NCI-H2227 (cell line): ENCODE data around the gene PGAM1.
A peak's percentile ranks its signal among the peaks of the same experiment; 100 is the strongest.
"Not testable (repeated sequence)": the region's sequence is repeated elsewhere in the genome, so short reads cannot be mapped to it uniquely, and the experiment has no call there.

Experiments
- DNase-seq: peaks from one replicate; lab custom pipeline; 2025; ENCODE audit not compliant: unreplicated experiment; lab: John Stamatoyannopoulos, UW

The PGAM1 gene

DNA sequence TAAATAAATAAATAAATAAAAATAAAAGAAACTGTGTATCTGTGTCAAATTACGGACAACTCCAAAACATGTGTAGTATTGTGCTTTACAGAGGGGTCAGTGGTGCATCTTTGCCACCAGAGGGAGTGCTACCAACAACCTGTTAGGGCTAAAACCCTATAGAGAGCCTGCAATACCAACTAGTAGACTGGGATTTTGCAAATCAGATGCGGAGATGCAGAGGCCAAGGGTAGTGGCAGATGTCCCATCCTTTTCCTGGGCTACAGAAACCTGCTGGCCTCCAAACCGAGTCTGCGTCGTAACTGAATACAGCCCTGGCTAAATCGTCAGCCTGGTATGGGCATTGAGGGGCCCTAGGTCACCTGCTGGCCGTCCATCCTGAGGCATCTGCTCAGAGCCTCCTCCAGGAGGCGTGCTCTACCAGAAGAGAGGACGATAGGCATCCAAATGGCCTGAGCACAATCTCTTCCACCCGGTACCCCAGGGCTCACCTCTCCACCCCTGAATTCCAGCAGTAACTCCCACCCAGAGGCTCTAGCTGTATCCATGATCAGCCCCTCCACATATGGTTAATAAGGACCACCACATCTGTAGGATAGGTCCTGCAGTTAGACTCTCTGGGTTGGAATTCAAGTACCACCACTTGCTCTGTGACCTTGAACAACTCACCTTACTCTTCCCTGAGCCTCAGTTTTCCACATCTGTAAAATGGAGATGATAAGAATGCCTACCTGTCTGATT lies 18.6 kb upstream of the PGAM1 start:
- DNase-seq: peak; percentile 78

DNA sequence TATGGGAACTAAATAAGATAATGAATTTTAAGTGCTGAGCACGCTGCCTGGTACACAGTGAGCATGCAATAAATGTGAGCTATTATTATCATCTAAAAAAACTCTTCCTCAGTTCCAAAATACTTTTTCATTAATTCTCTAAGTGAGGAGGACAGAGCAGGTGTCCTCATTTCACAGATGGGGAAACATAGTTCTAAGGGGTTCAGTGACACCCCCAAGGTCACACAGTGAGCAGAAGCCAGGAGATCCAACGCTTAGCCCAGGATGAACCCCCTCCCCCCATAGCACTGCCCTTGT lies 18.1 kb upstream of the PGAM1 start:
- no peak for DNase-seq

DNA sequence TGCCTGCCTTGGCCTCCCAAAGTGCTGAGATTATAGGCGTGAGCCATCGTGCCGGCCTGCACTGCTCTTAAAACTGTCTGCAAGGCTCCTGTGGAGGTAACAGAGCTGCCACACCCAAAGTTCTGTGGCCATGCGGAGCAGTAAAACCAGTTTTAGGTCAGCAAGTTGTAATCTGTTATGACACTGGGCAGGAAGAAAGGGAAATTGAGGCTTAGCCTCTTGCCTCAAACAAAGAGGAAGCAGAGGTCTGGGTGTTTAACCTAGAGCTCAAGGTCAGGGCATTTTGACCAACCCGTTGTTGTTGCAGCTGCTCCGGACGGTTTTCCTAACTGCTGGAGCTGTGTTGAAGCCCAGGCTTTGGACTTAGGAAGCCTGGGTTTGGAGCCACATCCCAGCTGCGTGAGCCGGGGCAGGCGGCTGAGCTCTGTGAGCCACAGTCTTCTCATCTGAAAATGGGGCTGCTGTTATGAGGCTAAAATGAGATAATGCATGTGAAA lies 17.4 kb upstream of the PGAM1 start:
- DNase-seq: no peak

GRCh38 chr10:97411406-97411805 lies 14.6 kb upstream of the PGAM1 start:
- no peak for DNase-seq

DNA sequence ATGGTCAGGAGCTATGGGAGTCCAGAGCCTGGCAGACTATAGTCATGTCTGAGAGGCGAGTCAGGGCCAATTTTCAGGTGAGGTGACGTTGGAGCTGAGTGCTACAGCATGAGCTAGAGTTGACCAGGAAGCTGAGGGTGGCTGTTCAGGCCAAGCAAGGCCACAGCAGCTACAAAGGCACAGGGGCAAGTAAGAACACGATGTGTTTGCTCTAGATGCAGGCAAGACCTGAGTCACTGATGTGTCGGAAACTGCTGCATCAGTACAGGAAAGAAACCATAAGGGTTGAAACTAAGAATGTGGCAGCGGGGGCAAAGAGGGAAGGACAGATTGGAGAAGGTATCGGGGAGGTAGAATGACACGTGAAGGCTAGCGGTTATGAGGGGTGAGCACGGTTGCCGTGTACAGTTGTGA lies 13.1 kb upstream of the PGAM1 start:
- no peak for DNase-seq

- DNase-seq: no peak
Observed at GRCh38 chr10:97416565-97416964, 9.4 kb upstream of the PGAM1 start.

- DNase-seq: not testable (repeated sequence)
Observed at GRCh38 chr10:97423757-97424098, 2.3 kb upstream of the PGAM1 start.

GRCh38 chr10:97426776-97427570 lies 982 bp downstream of the PGAM1 start:
- peak; percentile 11 for DNase-seq

DNA sequence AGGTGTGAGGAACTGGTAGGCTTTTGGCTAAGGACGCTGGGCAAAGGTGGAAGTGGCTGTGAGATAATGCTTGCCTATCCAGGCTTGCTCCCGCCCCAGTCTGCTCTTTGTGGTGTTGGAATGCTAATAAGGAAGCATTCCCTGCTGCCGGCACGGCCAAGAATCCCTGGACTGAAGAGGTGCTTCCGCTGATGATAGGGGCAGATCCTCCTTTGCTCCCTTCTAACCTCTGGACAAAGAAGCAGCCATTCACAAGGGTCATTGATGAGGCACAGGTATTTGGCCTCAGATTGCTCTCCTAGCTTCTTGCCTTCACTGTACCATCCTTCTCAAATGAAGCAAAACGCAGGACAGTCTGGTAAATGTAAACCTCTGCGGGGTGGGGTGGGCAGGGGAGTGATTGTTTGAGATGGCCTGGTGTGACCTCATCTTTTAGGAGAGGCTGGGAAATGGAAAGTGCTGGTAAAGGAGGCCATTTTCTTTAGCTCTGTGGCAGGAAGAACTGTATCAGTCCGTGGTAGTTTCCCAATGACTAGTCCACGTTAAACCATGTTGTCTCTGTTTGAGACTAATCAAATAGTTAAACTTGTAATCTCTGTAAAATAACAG lies 1.7 kb downstream of the PGAM1 start:
- peak; percentile 28 for DNase-seq

- DNase-seq: peak; percentile 9
Observed at GRCh38 chr10:97428572-97428981, 2.6 kb downstream of the PGAM1 start.

GRCh38 chr10:97434055-97434454 lies 8.1 kb downstream of the PGAM1 start:
- no peak for DNase-seq

- no peak for DNase-seq
Observed at GRCh38 chr10:97434557-97434956, 8.6 kb downstream of the PGAM1 start.

DNA sequence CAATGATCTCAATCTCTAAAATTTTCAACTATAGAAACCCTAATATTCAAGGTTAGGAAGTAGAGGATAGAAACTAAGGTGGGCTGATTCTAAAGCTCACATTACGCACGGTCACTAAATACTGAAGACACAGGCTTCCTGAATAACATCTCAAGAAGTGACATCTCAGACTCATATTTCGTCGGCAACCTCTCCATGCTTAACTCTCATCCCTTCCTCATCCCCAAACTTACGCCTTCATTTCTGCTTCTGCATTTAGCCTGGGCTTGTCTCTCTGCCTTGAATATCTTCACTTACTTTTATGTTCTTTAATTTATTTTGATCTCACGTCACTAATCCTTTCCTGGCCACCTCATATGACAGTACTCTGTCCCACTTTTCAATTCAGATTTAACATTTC lies 9.2 kb downstream of the PGAM1 start:
- no peak for DNase-seq

GRCh38 chr10:97442277-97442676 lies 16.3 kb downstream of the PGAM1 start:
- DNase-seq: no peak

- DNase-seq: no peak
Observed at GRCh38 chr10:97444212-97444611, 18.2 kb downstream of the PGAM1 start.

DNA sequence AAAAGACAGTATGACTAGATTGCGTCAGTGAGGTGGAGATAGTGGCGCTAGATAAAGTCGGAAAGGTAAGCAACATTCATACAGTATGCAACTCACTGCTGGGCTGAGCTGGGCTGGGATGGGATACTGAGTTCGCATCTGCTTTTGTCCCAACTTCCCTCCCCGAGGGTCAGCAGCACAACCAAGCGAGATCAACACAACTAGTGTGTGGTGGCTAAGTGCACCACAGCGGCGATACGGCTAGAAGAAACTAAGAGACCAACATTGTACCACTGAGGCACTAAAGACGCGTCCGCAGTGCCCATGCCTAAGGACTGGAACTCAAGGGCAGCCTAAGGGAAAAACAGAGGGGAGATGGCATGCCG lies 19.3 kb downstream of the PGAM1 start:
- DNase-seq: no peak

GRCh38 chr10:97445722-97446639 lies 20.0 kb downstream of the PGAM1 start, which contains the start of the genes EXOSC1 and ZDHHC16:
Gene EXOSC1, minus strand, starts transcription at chr10:97446006. Its CDS starts 21 bp downstream, at chr10:97445985.
Gene ZDHHC16, plus strand, starts transcription at chr10:97446175. Its CDS starts 5,501 bp downstream, at chr10:97451676.
- peak; percentile 93 for DNase-seq

DNA sequence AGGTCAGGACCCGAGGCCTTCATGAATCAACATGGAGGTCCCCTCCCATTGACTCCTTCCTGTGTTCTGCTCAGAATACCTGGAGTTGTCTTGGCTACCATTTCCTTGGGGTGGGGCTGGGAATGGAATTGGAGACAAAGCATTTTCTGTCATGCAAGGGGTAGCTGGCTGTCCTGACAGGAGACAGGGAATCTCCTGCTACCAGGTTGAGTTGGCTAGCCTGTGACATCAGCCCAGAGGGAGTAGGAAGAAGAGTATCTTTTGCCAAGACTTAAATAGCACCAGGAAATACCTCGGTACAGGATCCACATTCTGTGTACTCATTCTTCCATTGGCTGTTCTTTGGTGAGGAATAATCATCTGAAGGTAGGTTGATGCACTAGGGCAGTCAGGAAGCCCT lies 24.8 kb downstream of the PGAM1 start:
- no peak for DNase-seq

GRCh38 chr10:97451605-97452004 lies 25.6 kb downstream of the PGAM1 start:
- no peak for DNase-seq

GRCh38 chr10:97452352-97452751 lies 26.4 kb downstream of the PGAM1 start:
- DNase-seq: no peak
